NCI-H446 (cell line): ENCODE results near the gene WDR7.

ENCODE experiments used
- DNase-seq, 2 experiments: peaks; one replicate each; lab custom pipeline; 2025; lab: John Stamatoyannopoulos, UW

Gene WDR7

DNA sequence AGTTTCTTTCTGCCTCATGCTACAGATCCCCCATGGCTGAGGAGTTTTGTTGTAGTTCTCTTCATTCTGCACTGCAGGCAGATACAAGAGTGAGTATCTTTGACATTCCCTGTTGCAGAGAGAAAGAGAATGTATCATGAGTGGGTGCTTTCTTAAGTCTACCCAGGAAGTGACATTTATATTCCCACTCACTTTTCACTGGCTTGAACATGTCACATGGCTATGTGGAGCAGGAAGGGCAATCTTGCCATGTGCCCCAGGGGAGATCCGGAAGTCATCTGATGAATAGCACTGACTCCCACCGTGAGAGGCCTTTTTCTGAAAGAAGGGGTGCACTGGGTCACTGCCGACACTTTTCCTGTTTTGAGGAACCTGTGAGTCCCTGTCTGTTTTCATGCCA is 429.3 kb downstream of the WDR7 start:
- DNase-seq: no peak

DNA sequence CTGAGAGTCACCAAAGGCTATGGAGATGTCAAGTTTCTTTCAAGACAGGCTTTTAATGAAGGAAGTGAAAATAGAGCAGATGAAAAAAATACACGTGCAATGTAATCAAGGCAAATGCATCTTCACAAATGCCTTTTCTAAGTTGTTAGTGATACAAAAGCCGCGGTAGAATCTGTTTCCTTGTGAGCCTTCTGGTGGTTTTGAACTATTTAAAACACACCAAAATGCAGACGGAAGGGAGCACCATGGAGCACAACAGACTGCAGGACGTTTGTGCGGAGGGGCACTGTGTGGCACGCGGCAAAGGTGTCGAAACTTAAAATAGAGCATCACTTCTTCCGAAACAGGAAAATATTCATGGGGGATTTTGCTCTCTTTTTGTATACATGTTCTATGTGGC is 430.7 kb downstream of the WDR7 start:
- DNase-seq: no peak

DNA sequence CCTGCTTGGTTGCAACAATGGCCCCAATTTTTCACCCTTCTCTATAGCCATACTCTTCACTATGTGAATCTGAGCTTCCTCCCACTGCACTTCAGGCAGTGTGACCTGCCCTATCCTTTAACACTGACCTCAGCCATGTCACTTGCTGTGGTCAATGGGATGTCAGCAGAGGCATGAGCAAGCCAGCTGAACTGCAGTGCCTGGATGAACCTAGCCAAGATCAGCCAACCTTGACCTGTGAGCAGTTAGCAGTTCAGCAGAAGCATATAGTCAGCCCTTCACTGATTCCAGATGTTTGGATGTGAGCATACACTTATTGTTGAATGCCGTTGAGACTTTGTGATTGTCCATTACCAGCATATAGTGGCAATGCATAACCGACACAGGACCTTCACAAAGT is 432.3 kb downstream of the WDR7 start:
- no peak for DNase-seq

DNA sequence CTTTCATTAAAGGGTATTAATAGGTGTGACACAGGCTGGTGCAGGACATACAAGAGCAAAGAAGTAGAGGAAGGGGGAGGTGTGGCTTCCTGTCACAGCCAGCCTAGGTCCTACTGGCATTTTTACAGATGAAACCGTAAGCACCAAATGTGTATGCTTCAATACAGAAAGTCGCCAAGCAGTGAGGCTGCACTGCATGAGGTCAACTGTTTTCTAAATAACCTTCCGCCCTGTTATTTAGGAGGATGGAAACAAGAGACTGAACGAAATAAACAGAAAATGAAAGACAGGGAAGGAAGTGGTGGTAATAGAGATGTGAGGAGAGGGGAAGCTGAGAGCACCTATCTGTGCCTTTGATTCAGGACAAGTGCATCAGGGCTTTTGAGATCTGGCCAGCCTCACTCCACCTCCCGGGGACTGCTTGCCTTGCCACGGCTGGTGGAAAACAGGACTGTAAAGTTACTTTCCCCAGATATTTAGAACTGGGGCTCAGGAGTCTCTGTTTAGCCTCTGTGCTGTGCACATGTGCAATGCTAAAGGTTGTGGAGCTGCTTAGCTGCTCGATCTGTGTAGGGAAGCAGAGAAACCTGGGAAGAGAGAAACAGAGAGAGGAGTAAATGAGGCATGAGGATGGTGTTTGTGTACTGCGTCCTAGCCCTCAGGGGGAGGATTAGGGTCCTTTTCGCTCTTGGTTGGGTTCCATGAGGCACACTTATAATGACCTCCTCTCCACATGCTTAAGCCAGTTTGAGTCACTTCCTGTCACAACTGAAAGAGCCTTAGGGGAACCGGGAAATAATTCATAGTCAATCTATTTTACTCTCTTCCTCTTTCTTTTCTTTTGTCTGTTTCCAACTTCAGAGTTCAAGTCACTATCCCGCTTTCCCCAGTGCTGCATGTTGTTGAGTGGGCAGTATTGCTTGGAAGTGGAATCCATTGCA is 433.4 kb downstream of the WDR7 start:
- no peak for DNase-seq

DNA sequence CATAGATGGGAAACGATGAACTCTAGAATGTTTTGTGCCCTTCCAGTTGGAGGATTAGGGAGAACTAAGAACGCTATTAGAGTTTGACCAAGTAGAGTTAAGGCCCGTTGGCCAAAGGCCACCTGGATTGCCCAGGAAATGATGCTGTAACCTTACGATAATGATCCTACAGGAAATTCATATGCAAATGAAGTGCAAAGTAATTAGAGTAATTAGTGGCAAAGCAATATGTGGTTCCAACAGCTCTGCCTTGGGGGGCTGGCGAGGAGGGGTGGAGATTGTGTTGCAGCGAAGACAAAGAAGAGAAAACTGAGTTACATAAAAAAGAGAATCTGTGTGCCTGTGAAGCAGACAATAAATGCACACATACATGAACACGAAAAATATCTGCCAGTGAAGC is 434.2 kb downstream of the WDR7 start:
- no peak for DNase-seq

DNA sequence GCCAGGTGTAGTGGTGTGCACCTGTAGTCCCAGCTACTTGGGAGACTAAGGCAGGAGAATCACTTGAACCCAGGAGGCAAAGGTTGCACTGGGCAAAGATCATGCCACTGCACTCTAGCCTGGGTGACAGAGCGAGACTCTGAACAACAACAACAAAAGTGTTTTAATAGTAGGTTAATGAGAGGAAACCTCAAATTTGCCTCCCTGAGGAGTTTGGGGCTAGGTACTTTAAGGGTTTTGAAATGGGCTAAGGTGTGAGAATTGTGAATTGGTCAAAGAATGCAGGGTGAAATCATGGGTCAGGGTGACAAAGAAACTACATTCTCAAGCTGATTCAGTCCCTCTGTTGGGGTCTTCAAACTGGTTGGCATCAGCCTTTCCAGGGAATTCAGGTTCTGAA is 435.0 kb downstream of the WDR7 start:
- DNase-seq: no peak
